ENCODE results near the gene ZNF221.
"Not testable (repeated sequence)": the region's sequence is repeated elsewhere in the genome, so short reads cannot be mapped to it uniquely, and the experiment has no call there.

ZNF221 gene

DNA sequence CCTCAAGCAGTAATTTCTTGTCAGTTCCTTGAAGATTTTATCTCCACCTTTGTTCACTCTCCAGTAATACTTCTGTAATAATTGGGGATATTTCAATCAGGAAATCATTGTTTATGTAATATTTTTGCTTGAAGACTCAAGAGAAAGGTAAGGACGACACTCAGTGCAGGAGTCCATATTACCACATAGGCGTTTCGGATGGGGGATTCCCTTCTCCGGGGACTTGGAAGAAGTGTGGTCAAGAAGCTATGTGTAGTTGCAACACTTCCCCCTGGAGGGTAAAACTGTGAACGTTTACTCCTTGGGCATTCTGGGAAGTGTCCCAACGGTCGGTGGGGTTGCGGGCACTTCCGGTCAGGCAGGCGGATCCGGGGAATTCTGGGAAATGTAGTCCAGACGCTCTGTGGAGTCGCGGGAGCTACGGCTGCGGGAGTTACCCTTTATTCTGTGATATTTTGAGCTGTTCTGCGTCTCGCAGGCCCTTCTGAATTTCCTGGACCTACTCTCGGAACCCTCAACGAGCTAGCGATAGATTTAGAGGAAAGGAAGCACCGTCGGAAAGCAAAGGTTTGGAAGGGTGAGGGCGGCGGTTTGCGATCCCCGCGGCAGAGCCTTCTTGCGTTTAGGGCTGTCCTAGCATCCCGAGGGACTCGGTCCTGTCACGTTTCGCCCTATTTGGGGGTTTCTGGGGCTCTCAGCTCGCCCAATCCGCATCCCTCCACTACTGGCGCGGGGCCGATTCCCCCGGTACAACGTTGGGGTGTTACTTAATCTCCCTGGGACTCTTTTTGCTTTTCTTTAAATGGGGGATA, at the start of gene ZNF221:
ZNF221 (plus strand) TSS at position 395 of the 812 bp plus-strand sequence. CDS start 11,499 bp downstream, outside the sequence.
- peak in 1 of 2 donors; percentile 13 for DNase-seq (ENCODE audit: low read depth in 1 of 2, low spot score in 1 of 2)

DNA sequence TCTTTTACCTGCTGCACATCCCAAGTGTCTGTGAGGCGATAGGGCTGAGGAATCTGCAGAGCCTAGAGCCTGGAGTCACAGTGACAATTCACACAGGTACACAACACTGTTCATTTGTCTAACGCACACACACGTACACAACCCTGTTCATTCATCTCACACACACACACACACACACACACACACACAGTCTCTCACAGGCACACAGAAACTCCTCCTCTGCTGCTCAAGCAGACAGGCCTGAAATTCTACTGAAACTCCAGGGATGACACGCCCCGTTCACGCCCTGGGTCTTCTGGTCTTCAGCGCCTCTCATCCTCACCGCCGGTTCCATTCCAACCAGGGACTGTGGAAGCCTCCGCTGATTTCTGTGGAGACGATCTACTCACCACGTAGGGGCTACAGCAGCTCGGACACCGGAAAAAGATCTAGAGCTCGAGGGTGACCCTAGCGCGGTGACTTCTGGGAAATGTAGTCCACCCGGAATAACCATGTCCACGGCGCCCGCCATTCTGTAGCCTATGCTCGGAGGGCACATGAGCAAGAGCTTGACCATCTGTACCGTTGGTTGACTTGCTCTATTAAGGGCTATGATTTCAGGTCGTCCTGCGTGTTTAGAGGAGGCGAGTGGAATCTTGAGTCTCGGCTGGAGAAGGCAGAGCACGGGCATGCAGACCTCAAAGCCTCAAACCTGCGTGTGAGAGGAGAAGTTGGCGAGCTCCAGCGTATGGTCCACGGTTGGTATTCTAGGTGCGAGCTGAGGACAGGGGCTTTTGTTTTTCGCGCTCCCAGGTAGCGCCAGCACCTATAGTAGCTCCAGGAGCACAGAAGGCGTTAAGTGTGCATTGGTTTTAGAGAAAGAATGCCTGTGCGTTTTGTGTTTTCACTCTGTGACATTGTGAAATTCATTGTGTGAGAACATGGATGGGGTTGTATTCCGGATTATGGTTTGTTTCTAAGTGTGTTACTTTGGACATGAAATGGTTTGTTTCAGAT, 49.3 kb upstream of the ZNF221 start:
- DNase-seq (ENCODE audit: low read depth in 1 of 2, low spot score in 1 of 2) = peak; percentile 32 to 35

DNA sequence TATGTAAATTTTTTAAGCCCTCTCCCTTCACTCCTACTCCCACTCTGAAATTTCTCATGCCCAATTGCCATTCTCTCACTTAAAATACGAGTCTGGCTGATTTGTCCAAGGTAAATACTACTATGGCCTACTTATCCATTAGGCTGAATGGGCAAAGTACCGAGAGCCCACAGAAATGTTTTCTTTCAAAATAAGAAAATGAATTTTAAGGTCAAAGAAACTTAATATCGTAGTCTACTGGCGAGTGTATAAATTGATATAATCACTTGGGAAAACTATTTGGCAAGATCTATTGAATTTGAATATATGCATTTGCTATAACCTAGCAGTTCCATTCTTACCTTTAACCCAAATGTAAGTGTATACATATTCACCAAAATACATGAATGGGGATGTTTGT, 48.6 kb upstream of the ZNF221 start:
- DNase-seq (ENCODE audit: low read depth in 1 of 2, low spot score in 1 of 2) = no peak

DNA sequence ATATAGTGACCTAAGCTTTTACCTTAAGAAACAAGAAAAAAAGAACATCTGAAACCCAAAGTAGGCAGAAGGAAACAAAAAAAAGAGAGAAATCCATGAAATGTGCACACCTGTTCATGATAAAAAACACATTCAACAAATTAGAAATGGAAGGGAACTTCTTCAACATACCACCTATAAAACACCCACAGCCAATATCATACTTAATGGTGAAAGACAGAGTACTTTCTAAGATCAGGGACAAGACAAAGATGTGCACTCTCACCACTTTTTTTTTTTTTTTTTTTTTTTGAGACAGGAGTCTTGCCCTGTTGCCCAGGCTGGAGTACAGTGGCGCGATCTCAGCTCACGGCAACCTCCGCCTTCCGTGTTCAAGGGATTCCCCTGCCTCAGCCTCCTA, 45.1 kb upstream of the ZNF221 start:
- DNase-seq (ENCODE audit: low read depth in 1 of 2, low spot score in 1 of 2) = no peak

DNA sequence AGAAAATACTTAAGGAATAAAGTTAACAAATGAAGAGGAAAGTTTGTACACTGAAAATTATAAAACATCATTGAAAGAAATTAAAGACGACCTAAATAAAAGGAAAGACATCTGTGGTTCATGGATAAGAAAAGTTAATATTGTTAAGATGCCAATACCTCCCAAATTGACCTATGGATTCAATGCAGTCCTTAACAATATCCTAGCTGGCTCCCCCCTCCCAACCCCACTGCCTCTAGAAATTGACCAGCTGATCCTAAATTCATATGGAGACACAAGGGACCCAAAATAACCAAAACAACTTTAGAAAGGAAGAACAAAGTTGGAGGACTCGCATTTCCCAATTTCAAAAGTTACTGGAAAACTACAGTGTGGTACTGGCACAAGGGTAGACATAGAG, 44.3 kb upstream of the ZNF221 start:
- no peak for DNase-seq (ENCODE audit: low read depth in 1 of 2, low spot score in 1 of 2)

DNA sequence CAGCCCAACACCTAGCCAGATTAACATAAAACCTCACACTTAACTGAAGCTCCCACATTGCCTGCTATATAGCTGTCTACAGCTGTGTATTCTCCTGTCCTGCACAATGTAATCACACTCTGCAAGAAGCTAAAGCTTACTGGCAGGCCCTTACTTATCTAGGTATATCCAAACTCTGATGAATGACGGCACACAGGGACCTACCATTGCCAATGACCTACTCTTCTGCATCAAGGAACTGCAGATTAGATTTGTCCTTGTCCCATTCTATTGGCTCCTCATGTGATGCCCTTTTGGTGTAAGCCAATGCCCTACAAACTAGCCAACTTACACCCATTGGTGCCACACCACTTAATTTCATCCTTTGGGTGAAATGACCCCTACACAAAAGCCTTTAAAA, 42.4 kb upstream of the ZNF221 start:
- no peak for DNase-seq (ENCODE audit: low read depth in 1 of 2, low spot score in 1 of 2)

DNA sequence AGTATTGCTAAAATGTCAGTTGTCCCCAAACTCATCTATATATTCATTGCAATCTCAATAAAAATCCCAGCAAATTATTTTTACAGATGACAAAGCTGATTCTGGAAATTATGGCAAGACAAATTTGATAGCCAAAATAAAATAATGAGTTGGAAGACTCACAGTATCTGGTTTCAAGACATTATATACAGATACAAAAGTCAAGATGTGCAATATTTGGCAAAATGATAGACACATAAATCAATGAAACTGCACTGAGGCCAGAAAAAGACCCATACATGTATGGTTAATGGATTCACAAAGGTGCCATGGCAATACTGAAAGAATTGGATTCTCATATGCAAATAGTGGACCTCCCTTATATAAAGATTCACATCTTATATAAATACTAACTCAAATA, 40.1 kb upstream of the ZNF221 start:
- DNase-seq (ENCODE audit: low read depth in 1 of 2, low spot score in 1 of 2) = no peak

DNA sequence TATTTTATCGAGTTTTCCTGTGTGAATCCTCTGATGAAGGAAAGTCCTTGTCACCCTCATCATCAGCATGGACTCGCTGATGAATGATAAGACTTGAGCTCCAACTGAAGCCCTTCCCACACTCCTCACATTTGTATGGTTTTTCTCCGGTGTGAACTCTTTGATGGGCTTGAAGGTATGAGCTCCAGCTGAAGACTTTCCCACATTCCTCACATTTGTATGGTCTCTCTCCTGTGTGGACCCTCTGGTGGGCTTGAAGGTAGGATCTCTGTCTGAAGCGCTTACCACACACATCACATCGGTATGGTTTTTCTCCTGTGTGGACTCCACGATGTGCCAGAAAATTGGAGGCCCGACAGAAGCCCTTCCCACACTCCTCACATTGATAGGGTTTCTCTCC, 37.6 kb upstream of the ZNF221 start:
- no peak for DNase-seq (ENCODE audit: low read depth in 1 of 2, low spot score in 1 of 2)

DNA sequence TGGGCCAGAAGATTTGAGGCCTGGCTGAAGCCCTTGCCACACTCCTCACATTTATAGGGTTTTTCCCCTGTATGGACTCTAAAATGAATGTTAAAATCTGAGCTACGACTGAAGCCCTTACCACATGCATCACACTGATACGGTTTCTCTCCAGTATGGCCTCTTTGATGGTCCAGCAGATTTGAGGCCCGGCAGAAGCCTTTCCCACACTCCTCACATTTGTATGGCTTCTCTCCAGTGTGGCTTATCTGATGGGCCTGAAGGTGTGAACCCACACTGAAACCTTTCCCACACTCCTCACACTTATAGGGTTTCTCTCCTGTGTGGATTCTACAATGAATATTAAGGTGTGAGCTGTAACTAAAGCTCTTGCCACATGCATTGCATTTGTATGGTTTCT, 37.0 kb upstream of the ZNF221 start:
- DNase-seq (ENCODE audit: low read depth in 1 of 2, low spot score in 1 of 2) = no peak

DNA sequence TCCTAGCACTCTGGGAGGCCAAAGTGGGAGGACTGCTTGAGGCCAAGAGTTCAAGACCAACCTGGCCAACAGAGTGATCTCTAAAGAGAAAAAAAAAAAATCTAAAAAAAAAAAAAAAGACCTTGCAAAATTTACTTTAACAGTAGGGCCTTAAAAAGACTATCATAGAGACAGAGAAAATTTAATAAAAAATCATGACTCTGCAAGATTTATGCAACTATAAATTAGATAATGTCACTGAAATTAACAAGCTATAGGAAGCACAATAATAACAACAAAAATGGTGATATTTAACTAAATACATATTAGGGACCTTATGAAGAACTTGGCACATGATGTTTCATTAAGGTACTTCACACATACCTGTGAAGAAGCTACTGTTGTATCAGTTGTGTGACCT, 27.2 kb upstream of the ZNF221 start:
- DNase-seq (ENCODE audit: low read depth in 1 of 2, low spot score in 1 of 2) = no peak

DNA sequence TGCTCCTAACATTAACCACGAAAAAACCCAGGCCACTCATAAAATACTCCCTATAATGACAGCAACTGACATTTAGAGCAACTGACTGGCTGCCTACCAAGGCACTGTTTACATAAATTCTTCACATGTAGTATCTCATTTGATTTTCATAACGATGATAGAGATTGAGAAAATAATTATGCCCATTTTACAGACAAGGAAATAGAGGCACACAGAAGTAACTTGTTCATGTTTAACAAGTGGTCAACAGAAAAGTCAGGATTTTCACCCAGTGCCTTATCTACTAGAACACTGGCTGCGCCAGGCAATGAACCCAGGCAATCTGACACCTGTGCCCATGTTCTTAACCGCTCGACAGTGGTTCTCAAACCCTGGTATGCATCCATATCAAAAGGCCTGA, 22.2 kb upstream of the ZNF221 start:
- no peak for DNase-seq (ENCODE audit: low read depth in 1 of 2, low spot score in 1 of 2)

DNA sequence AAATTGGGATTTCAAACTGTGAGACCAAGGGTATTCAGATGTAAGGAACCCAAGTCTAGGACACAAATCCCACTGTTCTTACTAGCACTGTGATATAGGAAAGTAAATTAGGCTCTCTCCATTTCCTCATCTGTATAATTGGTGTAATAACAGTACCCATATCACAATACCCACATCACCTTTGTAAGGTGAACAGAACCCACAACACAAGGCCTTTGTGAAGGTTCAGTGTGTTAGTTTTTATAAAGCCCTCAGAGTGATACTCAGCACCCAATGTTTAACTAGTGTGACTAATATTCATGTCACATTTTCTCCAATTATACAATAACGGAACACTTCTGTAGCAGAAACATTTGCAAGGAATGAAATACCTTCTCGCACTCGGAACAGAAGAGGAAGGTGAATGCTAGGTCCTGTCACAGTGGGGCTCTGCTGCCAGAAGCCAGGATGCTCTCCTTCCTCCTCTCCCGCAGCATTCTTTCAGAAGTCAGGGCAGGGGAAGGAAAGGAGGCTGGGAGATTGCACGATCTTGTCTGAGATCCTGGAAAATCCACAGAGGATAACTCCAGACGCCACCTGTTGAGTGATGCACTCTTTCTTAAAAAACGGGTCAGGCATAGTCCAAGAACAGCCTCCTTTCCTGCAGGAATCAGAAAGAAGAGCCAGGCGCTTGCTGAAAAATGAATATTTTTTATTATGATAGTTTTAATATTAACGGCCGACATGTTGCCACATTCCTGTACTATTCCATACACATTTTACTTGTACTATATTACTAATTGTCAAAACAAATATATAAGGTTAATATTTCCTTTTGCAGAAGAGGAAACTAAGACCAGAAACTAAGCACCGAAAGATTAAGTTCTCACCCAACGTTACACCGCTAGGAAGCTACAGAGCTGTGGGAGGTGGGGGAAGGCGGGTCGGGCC, 16.7 kb upstream of the ZNF221 start:
- DNase-seq (ENCODE audit: low read depth in 1 of 2, low spot score in 1 of 2) = no peak

DNA sequence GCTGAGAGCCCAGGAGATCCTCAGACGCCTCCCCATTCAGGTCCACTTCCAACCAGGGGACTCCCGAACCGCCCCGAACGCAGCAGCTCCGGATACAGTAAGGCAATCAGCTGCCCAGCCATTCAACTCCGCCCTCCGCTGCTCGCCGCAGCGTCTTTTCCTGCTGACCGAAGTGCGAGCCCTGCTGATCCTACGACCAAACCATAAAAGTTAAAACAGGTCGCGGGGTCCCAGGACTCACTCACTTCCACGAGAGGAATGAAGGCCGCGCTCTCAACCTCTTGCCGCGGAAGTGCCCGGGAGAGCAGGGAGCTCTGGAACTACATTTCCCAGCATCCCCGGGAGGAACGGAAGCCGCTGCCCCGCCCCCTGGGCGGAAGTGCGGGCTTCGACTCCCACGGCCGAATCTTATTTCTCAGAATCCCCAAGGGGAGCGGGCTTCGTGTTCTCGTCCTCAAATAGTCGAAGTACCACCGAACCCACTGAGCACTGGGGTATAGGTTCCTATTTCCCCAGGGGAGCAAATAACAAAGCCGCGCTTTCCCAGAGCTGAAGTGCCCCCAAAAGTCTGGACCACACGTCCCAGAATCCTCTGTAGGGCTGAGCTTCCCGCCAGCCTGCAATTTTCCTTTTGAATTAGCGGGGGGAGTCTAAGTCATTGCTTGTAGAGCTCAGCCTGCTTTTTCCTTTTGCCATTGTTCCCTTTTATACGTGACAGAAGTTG, 15.9 kb upstream of the ZNF221 start, which contains the start of gene ZNF45:
ZNF45 (minus strand) TSS at position 298 of the 724 bp plus-strand sequence. CDS start 13,097 bp downstream, outside the sequence.
- peak; percentile 65 to 81 for DNase-seq (ENCODE audit: low read depth in 1 of 2, low spot score in 1 of 2)

DNA sequence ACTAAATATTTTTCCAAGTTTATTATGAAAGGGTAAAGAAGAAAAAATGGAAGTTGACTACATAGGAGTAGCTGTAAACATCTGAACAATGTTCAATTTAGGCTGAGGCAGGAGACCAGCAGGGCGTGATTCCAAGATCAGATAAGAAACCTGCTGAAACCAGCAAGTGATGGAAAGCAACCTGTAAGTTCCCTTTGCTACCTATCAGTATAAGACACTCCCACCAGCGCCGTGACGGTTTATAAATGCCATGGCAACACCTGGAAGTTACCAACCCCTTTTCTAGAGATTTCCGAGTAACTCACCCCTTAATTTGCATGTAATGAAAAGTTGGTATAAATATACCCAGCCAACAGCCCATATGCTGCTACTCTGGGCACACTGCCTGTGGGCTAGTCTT, 14.8 kb upstream of the ZNF221 start:
- no peak for DNase-seq (ENCODE audit: low read depth in 1 of 2, low spot score in 1 of 2)

DNA sequence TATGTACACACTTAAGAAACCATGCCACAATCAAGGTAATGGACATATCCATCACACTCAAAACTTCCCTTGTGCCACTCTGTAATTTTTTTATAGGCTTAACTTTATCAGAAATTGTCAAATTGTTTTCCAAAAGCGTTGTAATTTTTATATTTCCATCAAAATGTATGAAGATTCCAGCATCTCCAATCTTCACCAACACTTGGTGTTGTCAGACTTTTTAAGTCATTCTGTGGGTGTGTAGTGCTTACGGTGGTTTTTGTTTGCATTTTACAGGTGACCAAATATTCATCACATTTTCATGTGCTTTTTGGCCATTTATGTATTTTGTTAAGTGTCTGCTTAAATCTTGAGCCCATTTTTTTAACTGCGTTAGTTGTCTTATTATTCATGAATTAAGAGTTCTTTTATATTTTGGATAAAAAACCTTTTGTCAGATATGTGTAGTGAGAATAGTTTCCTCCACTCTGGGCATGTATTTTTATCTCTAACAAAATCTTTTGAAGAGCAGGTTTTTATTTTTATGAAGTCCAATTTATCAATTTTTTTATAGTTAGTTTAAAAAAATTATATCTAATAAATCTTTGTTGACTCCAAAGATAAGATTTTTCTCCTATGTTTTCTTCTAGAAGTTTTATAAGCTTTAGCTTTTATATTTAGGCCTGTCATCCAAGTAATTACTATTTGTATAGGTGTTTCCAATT, 11.3 kb upstream of the ZNF221 start:
- no peak for DNase-seq (ENCODE audit: low read depth in 1 of 2, low spot score in 1 of 2)

DNA sequence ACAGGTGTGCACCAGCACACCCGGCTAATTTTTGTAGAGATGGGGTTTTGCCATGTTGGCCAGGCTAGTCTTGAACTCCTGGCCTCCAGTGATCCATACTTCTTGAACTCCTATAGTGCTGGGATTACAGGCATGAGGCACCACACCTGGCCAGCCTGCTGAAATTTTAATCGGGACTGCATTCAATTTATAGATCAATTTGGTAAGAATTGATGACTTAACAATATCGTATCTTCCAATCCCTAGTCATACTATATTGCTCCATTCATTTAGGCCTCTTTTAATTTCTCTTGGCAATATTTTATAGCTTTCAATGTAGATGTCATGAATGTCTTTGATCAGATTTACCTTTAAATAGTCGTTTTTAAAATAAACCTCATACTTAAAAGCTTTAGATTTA, 10.3 kb upstream of the ZNF221 start:
- DNase-seq (ENCODE audit: low read depth in 1 of 2, low spot score in 1 of 2) = no peak

DNA sequence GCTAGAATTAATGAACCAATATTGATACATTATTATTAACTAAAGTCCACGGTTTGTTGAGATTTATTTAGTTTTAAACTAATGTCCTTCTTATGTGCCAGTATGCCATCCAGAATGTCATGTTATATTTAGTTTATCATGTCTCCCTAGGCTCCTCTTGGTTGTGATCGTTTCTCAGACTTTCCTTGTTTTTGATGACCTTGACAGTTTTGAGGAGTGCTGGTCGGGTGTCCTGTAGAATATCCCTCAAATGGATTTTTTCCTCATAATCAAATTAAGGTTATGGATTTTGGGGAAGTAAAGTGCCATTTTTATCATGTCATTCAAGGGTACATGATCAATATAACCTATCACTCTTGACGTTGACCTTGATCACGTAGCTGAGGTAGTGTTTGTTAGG, 9.8 kb upstream of the ZNF221 start:
- DNase-seq (ENCODE audit: low read depth in 1 of 2, low spot score in 1 of 2) = no peak

DNA sequence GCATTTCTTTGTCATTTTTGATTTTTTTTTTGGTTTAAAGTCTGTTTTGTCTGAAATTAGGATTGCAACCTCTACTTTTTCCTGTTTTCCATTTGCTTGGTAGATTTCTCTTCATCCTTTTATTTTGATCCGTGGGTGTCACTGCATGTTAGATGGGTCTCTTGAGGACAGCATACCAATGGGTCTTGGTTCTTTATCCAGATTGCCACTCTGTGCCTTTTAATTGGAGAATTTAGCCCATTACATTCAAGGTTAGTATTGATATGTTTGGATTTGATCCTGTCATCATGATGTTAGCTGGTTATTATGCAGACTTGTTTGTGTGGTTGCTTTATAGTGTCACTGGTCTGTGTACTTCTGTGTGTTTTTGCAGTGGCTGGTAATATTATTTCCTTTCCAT, 3.6 kb upstream of the ZNF221 start:
- not testable (repeated sequence) for DNase-seq (ENCODE audit: low read depth in 1 of 2, low spot score in 1 of 2)

DNA sequence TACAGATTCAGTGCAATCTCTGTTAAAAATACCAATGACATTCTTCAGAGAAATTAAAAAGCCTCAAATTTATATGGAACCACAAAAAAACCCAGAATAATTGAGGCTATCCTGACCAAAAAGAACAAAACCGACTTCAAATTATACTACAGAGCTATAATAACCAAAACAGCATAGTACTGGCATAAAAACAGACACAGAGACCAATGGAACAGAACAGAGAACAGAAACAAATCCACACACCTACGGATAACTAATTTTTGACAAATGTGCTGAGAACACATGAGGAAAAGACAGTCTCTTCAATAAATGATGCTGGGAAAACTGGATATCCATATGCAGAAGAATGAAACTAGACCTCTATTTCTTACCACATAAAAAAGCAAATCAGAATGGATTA, 1.2 kb upstream of the ZNF221 start:
- DNase-seq (ENCODE audit: low read depth in 1 of 2, low spot score in 1 of 2) = not testable (repeated sequence)

DNA sequence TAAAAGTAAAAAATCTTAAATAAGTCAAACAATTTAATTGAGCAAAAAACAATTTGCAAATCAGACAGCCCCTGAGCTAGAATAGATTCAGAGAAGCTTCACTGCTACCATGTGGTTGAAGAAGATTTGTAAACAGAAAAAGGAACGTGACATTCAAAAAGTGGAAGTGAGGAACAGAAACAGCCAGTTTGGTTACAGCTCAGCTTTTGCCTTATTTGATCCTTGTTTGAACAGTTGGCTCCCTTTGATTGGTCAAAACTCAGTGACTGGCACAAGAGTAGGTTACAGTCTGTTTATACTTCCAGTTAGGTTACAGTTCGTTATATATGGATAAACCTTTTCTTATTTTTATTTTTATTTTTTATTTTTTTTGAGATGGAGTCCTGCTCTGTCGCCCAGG, 5.8 kb downstream of the ZNF221 start:
- no peak for DNase-seq (ENCODE audit: low read depth in 1 of 2, low spot score in 1 of 2)
